Lung (tissue), 12 donors: ENCODE measurements around the gene ANKRD37. TPM values are rescaled to one million over a fixed set of nuclear protein-coding genes. Genes with fewer than 3 reads are reported as not detected.

ENCODE experiments used
- ATAC-seq: fragments of 200-7000 bp; cut with Tn5 transposase; one replicate; pipeline ENCODE4 v1.9.1; 2020; ENCODE audit warnings: moderate number of reproducible peaks; ENCODE audit not compliant: insufficient read depth, low FRiP score
- DNase-seq, 3 donors: peaks; one replicate each; pipeline ENCODE4 v3.0.0-alpha.2; 2013 to 2017
- H3K27ac ChIP-seq, 2 donors: one replicate each; pipeline ENCODE4 v1.5.1; 2013; ENCODE audit warnings: mild to moderate bottlenecking in 2 of 2, moderate library complexity in 2 of 2, control low read depth in 1 of 2, inconsistent platforms in 1 of 2, low read depth in 1 of 2, low read length in 1 of 2
- H3K27me3 ChIP-seq, 3 donors: one replicate each; pipeline ENCODE4 v1.5.1; 2013; ENCODE audit warnings: low read length in 2 of 3; ENCODE audit not compliant: control insufficient read depth in 3 of 3, insufficient read depth in 3 of 3
- H3K36me3 ChIP-seq, 4 donors: one replicate each; pipeline ENCODE4 v1.5.1; 2013; ENCODE audit warnings: low read length in 4 of 4, mild to moderate bottlenecking in 1 of 4, moderate library complexity in 1 of 4; ENCODE audit not compliant: control insufficient read depth in 4 of 4, insufficient read depth in 4 of 4
- H3K4me1 ChIP-seq, 5 donors: one replicate each; pipeline ENCODE4 v1.5.1; 2013; ENCODE audit warnings: low read length in 5 of 5, mild to moderate bottlenecking in 2 of 5, moderate library complexity in 1 of 5; ENCODE audit not compliant: control insufficient read depth in 5 of 5, insufficient read depth in 5 of 5
- H3K4me3 ChIP-seq: one replicate; pipeline ENCODE4 v1.5.1; 2013; ENCODE audit warnings: mild to moderate bottlenecking, control low read depth, moderate library complexity
- H3K9ac ChIP-seq, 2 donors: one replicate each; pipeline ENCODE4 v1.5.1; 2013; ENCODE audit warnings: low read length in 2 of 2, control low read depth in 1 of 2; ENCODE audit not compliant: insufficient read depth in 1 of 2
- H3K9me3 ChIP-seq, 4 donors: one replicate each; pipeline ENCODE4 v1.5.1; 2013; ENCODE audit warnings: low read length in 3 of 4, mild to moderate bottlenecking in 1 of 4, moderate library complexity in 1 of 4; ENCODE audit not compliant: control insufficient read depth in 4 of 4, insufficient read depth in 3 of 4
- WGBS, 2 donors: extraction: QIAGEN DNeasy Blood & Tissue Kit; methylation state at CpG; one replicate each; pipeline ENCODE4 v1.1.7; 2013; 5-methylcytosine and 5-hydroxymethylcytosine counted together
- polyA plus RNA-seq, 2 donors: library from polyadenylated mRNA; stranded (reverse); fragments of 200-250 nt; gene quantifications; one replicate each; pipeline ENCODE4 v1.2.1, GENCODE V29; 2013
- total RNA-seq, 2 donors: library from RNA; depleted of rRNA in 1 of 2; stranded (reverse); fragments of >200 nt in 1 of 2; gene quantifications; one replicate each; pipeline ENCODE4 v1.2.1, GENCODE V29; 2014 to 2021
- TF ChIP-seq, protein P1 (sequence below): IDR thresholded peaks from 2 replicates; pipeline ENCODE4 v1.5.1; 2012; ENCODE audit warnings: mild to moderate bottlenecking; ENCODE audit errors: control extremely low read depth, extremely low read depth
- donor health status: control.
- donor health status: control.
- donor health status: Bipolar disorder and iron deficiency.
- donor health status: healthy.
- donor health status: DM: yes; HTN: yes; CAD: no.

Gene ANKRD37
- total and polyA plus RNA-seq, 4 donors, result 9.7 to 48.0 (median 14.4) TPM

GRCh38 chr4:185352202-185352601, 44.4 kb upstream of the ANKRD37 start:
- Histone ChIP-seq H3K27ac (no peak overlapping the region), H3K4me1 (no peaks in the 10 kb centered on the region), H3K27me3 (no peaks in the 10 kb centered on the region), H3K4me3 (no peak overlapping the region), H3K9ac (no peak overlapping the region), H3K36me3 (peaks cover under 1 to 21% (median 17%) of the 10 kb centered on the region in 4 donors), H3K9me3 (no peaks in the 10 kb centered on the region)
- WGBS, 2 donors, result 83 to 91% methylated on average over 7 of the region's 7 CpGs
- no peak for ATAC-seq
- no peak for DNase-seq
- TF ChIP-seq, protein P1, sequence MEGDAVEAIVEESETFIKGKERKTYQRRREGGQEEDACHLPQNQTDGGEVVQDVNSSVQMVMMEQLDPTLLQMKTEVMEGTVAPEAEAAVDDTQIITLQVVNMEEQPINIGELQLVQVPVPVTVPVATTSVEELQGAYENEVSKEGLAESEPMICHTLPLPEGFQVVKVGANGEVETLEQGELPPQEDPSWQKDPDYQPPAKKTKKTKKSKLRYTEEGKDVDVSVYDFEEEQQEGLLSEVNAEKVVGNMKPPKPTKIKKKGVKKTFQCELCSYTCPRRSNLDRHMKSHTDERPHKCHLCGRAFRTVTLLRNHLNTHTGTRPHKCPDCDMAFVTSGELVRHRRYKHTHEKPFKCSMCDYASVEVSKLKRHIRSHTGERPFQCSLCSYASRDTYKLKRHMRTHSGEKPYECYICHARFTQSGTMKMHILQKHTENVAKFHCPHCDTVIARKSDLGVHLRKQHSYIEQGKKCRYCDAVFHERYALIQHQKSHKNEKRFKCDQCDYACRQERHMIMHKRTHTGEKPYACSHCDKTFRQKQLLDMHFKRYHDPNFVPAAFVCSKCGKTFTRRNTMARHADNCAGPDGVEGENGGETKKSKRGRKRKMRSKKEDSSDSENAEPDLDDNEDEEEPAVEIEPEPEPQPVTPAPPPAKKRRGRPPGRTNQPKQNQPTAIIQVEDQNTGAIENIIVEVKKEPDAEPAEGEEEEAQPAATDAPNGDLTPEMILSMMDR, result no peak

- no peak overlapping the region for H3K27ac ChIP-seq
- H3K36me3 ChIP-seq, result peaks cover 2 to 21% (median 17%) of the 10 kb centered on the region in 4 donors
- no peak for ATAC-seq
- WGBS, 2 donors, result 96 to 98% methylated on average over 2 of the region's 2 CpGs
- no peaks in the 10 kb centered on the region for H3K27me3 ChIP-seq
- TF ChIP-seq, protein P1, result no peak
- no peak for DNase-seq
- H3K9me3 ChIP-seq, result no peaks in the 10 kb centered on the region
- no peaks in the 10 kb centered on the region for H3K4me1 ChIP-seq
- no peak overlapping the region for H3K9ac ChIP-seq
- H3K4me3 ChIP-seq, result no peak overlapping the region
Measured at GRCh38 chr4:185352741-185353140, 43.9 kb upstream of the ANKRD37 start.

DNA sequence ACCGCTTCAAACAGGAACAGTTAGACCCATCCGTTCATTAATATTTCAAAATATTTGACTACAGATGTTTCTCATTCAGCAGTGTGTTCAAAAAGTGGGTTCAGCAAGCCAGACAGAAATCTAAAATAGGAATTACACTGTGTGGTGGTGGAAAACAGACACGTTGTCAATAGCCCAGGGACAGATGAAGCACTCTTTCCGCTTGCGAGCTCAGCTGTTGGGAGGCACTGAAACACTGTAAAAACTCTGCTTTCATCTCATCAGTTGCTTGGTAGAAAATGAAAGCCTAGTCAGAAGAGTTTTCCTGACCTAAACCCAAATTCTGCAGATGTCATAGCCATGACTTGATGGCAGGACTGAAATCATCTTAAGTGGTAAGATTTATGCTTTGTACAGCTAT, 39.4 kb upstream of the ANKRD37 start:
- no peak overlapping the region for H3K4me3 ChIP-seq
- no peak overlapping the region for H3K9ac ChIP-seq
- H3K9me3 ChIP-seq, result no peaks in the 10 kb centered on the region
- WGBS, 2 donors, result 93 to 96% methylated on average over 5 of the region's 5 CpGs
- no peaks in the 10 kb centered on the region for H3K27me3 ChIP-seq
- no peak for DNase-seq
- H3K36me3 ChIP-seq, result peaks cover 5 to 20% (median 8%) of the 10 kb centered on the region in 4 donors
- no peak for ATAC-seq
- TF ChIP-seq, protein P1, result no peak
- H3K27ac ChIP-seq, result no peak overlapping the region
- H3K4me1 ChIP-seq, result no peaks in the 10 kb centered on the region
